A673 (cell line): ENCODE measurements around the gene CYP8B1. TPM values are rescaled to one million over a fixed set of nuclear protein-coding genes. Genes with fewer than 3 reads are reported as not detected.

Experiments
- BruUV-seq: library from RNA; stranded (reverse); fragments of 400-500 nt; replicated peaks from 2 replicates; lab custom pipeline; 2021; lab: Mats Ljungman, UMichigan
- CTCF ChIA-PET: fragments of 300-600 bp; sonication (Branson Sonifier 250); formaldehyde crosslinking; loops from one replicate; lab custom pipeline; 2022; ENCODE audit warnings: antibody characterized with exemption; lab: Charles Lee
- POLR2A ChIA-PET: fragments of 300-600 bp; sonication (Branson Sonifier 250); formaldehyde crosslinking; loops from one replicate; lab custom pipeline; 2022; ENCODE audit warnings: antibody characterized with exemption; ENCODE audit not compliant: low non-redundant PET; lab: Charles Lee
- DNase-seq: peaks from one replicate; pipeline ENCODE4 v3.0.0-alpha.2; 2015; ENCODE audit warnings: low spot score
- H3K27ac ChIP-seq: fragments of 200-600 bp; sonication (generic); 2 replicates; pipeline ENCODE4 v1.5.1; 2016; ENCODE audit warnings: mixed run types, low read depth, mild to moderate bottlenecking, mixed read lengths, antibody characterized with exemption, low read length; ENCODE audit not compliant: poor library complexity, severe bottlenecking
- H3K27me3 ChIP-seq: fragments of 200-600 bp; sonication (generic); replicated peaks from 2 replicates; pipeline ENCODE4 v1.6.1; 2017; ENCODE audit warnings: mixed run types, low read depth, mild to moderate bottlenecking, mixed read lengths, antibody characterized with exemption, low read length; ENCODE audit not compliant: insufficient read depth, poor library complexity
- H3K36me3 ChIP-seq: fragments of 200-600 bp; sonication (generic); 2 replicates; pipeline ENCODE4 v1.6.1; 2016; ENCODE audit warnings: mixed run types, mild to moderate bottlenecking, mixed read lengths, antibody characterized with exemption, low read length; ENCODE audit not compliant: insufficient read depth, poor library complexity, severe bottlenecking
- H3K4me1 ChIP-seq: fragments of 200-600 bp; sonication (generic); 2 replicates; pipeline ENCODE4 v1.6.1; 2017; ENCODE audit warnings: mixed run types, mild to moderate bottlenecking, mixed read lengths, antibody characterized with exemption, low read length; ENCODE audit not compliant: insufficient read depth, poor library complexity, severe bottlenecking
- H3K4me3 ChIP-seq: fragments of 200-600 bp; sonication (generic); 2 replicates; pipeline ENCODE4 v1.5.1; 2016; ENCODE audit warnings: low read depth, mixed run types, mild to moderate bottlenecking, mixed read lengths, low read length; ENCODE audit not compliant: poor library complexity, severe bottlenecking
- H3K9me3 ChIP-seq: fragments of 200-600 bp; sonication (generic); 2 replicates; pipeline ENCODE4 v1.6.1; 2016; ENCODE audit warnings: mixed run types, low read depth, mild to moderate bottlenecking, mixed read lengths, antibody characterized with exemption, low read length; ENCODE audit not compliant: poor library complexity, severe bottlenecking
- EZH2 ChIP-seq: fragments of 200-600 bp; sonication (generic); IDR thresholded peaks from 2 replicates; pipeline ENCODE4 v1.6.1; 2017; ENCODE audit warnings: borderline replicate concordance, low read depth, mild to moderate bottlenecking, mixed read lengths, antibody characterized with exemption, low read length; ENCODE audit not compliant: poor library complexity, severe bottlenecking
- intact Hi-C: fragments of 100-400 bp; cut with micrococcal nuclease; formaldehyde crosslinking; loops from one replicate; pipeline ENCODE4 v1.10.0; 2022; ENCODE audit not compliant: unreplicated experiment
- total RNA-seq: library from RNA; stranded (reverse); gene quantifications from 2 replicates; pipeline ENCODE4 v1.2.3, GENCODE V29; 2021
- TF ChIP-seq, protein P1 (sequence below): fragments of 300-800, 200-600 bp; sonication (generic); conservative IDR thresholded peaks from 2 replicates; pipeline ENCODE4 v1.5.1; 2017; ENCODE audit warnings: low read depth, mild to moderate bottlenecking, antibody characterized with exemption, low read length, moderate library complexity, mixed read lengths

Gene CYP8B1
- total RNA-seq, 1 experiment from 2014 or later, result not detected

GRCh38 chr3:42849017-42849416 is 26.7 kb downstream of the CYP8B1 start:
- ChIA-PET POLR2A (no interaction called here), CTCF (no interaction called here)
- intact Hi-C loops, result no loop called here
- TF ChIP-seq EZH2, result no peak
- TF ChIP-seq, protein P1, sequence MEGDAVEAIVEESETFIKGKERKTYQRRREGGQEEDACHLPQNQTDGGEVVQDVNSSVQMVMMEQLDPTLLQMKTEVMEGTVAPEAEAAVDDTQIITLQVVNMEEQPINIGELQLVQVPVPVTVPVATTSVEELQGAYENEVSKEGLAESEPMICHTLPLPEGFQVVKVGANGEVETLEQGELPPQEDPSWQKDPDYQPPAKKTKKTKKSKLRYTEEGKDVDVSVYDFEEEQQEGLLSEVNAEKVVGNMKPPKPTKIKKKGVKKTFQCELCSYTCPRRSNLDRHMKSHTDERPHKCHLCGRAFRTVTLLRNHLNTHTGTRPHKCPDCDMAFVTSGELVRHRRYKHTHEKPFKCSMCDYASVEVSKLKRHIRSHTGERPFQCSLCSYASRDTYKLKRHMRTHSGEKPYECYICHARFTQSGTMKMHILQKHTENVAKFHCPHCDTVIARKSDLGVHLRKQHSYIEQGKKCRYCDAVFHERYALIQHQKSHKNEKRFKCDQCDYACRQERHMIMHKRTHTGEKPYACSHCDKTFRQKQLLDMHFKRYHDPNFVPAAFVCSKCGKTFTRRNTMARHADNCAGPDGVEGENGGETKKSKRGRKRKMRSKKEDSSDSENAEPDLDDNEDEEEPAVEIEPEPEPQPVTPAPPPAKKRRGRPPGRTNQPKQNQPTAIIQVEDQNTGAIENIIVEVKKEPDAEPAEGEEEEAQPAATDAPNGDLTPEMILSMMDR, result no peak
- Histone ChIP-seq H3K27me3 (no peaks in the 10 kb centered on the region), H3K4me3 (no peak overlapping the region), H3K27ac (no peak overlapping the region), H3K9me3 (no peaks in the 10 kb centered on the region), H3K4me1 (no peaks in the 10 kb centered on the region), H3K36me3 (no peaks in the 10 kb centered on the region)
- BruUV-seq, result no TSS peak
- DNase-seq, result no peak

DNA sequence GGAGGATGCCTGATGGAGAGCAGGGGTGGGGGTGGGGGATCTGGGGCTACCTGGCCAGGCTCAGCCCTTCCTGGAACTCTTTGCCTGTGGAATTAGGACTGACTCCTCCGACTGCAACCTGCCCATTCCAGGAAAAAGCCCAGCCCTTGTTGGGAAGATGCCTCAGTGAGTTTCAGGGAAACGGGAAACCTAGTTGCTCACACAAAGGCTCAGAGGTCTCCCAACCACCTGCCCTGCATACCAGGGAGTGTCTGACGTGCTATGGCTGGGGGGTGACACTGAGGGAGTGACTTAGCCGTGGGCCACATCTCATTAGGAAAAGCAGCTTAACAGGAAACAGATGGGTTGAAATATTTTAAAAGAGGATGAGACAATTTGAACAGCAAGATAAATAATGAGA is 27.9 kb downstream of the CYP8B1 start:
- H3K36me3 ChIP-seq, result no peaks in the 10 kb centered on the region
- TF ChIP-seq, protein P1, result no peak
- TF ChIP-seq EZH2, result no peak
- no peaks in the 10 kb centered on the region for H3K27me3 ChIP-seq
- no peak overlapping the region for H3K27ac ChIP-seq
- POLR2A ChIA-PET, result no interaction called here
- BruUV-seq, result no TSS peak
- H3K9me3 ChIP-seq, result no peaks in the 10 kb centered on the region
- intact Hi-C loops, result no loop called here
- CTCF ChIA-PET, result no interaction called here
- no peak overlapping the region for H3K4me3 ChIP-seq
- no peaks in the 10 kb centered on the region for H3K4me1 ChIP-seq
- DNase-seq, result no peak

GRCh38 chr3:42846685-42847522 is 28.8 kb downstream of the CYP8B1 start:
- POLR2A ChIA-PET, result no interaction called here
- CTCF ChIA-PET, result no interaction called here

More at GRCh38 chr3:42846685-42847522, 28.8 kb downstream of the CYP8B1 start:
- Histone ChIP-seq H3K27me3 (no peaks in the 10 kb centered on the region), H3K36me3 (no peaks in the 10 kb centered on the region), H3K9me3 (no peaks in the 10 kb centered on the region), H3K27ac (no peak overlapping the region), H3K4me1 (no peaks in the 10 kb centered on the region), H3K4me3 (no peak overlapping the region)
- TF ChIP-seq EZH2, result no peak
- TF ChIP-seq, protein P1, result no peak
- DNase-seq, result no peak
- BruUV-seq, result no TSS peak
- intact Hi-C loops, result no loop called here
